Measurements from ENCODE around the gene PHOSPHO2.

- no peak for TF ChIP-seq POLR2A (conservative IDR thresholded peaks at IDR 0.05)
- no peak for TF ChIP-seq EZH2 (IDR thresholded peaks at IDR 0.05; ENCODE audit: borderline replicate concordance, low read depth, low read length)
- TF ChIP-seq FOXK1 (CRISPR knock-in tag; IDR thresholded peaks at IDR 0.05; ENCODE audit: borderline replicate concordance) = no peak
- no peak for TF ChIP-seq TEAD1 (CRISPR knock-in tag; IDR thresholded peaks at IDR 0.05)
Measured at GRCh38 chr2:169748319-169748718, 54.0 kb downstream of the PHOSPHO2 start.
